WTC11 (cell line): ENCODE measurements around the gene GPR148. TPM values are rescaled to one million over a fixed set of nuclear protein-coding genes. Genes with fewer than 3 reads are reported as not detected.

ENCODE experiments used
- ATAC-seq: fragments of 200-7000 bp; cut with Tn5 transposase; 2 replicates; pipeline ENCODE4 v1.10.0; 2021; ENCODE audit warnings: mild to moderate bottlenecking, moderate library complexity
- Bru-seq: library from RNA; stranded (reverse); fragments of 400-500 nt; gene quantifications from one replicate; lab custom pipeline; 2021; lab: Mats Ljungman, UMichigan
- CTCF ChIA-PET: fragments of 300-600 bp; sonication (Branson Sonifier 250); formaldehyde crosslinking; loops from one replicate; lab custom pipeline; 2021; ENCODE audit warnings: antibody characterized with exemption; lab: Charles Lee
- POLR2A ChIA-PET: fragments of 350-600 bp; sonication (Branson Sonifier 250); formaldehyde crosslinking; loops from one replicate; lab custom pipeline; 2021; ENCODE audit warnings: antibody characterized with exemption; lab: Charles Lee
- DNase-seq: peaks from one replicate; pipeline ENCODE4 v3.0.0; 2021; ENCODE audit warnings: low spot score
- H3K27ac Mint-ChIP-seq: 2 replicates; pipeline ENCODE4 v1.8.0; 2021; ENCODE audit warnings: mixed read lengths
- H3K27me3 Mint-ChIP-seq: 2 replicates; pipeline ENCODE4 v1.8.0; 2021; ENCODE audit warnings: low read depth, mild to moderate bottlenecking, moderate library complexity, mixed read lengths
- H3K36me3 Mint-ChIP-seq: 2 replicates; pipeline ENCODE4 v1.8.0; 2021; ENCODE audit warnings: mixed read lengths
- H3K4me1 Mint-ChIP-seq: 2 replicates; pipeline ENCODE4 v1.8.0; 2022; ENCODE audit warnings: mixed read lengths
- H3K4me3 Mint-ChIP-seq: 2 replicates; pipeline ENCODE4 v1.8.0; 2021; ENCODE audit warnings: mild to moderate bottlenecking, moderate library complexity, mixed read lengths
- H3K9me3 Mint-ChIP-seq: 2 replicates; pipeline ENCODE4 v1.8.0; 2021; ENCODE audit warnings: mixed read lengths
- GTF2I ChIP-seq: fragments of 250-450 bp; sonication (Bioruptor Pico); conservative IDR thresholded peaks from 2 replicates; pipeline ENCODE4 v1.4.0; 2021; ENCODE audit warnings: mild to moderate bottlenecking
- KAT7 ChIP-seq: sonication (generic); formaldehyde crosslinking; IDR thresholded peaks from 2 replicates; pipeline ENCODE4 v1.8.1; 2023; ENCODE audit warnings: missing genetic modification reagents, mild to moderate bottlenecking, borderline replicate concordance
- OVOL2 ChIP-seq: fragments of 250-450 bp; sonication (Bioruptor Pico); IDR thresholded peaks from 2 replicates; pipeline ENCODE4 v1.9.0; 2021; ENCODE audit warnings: mild to moderate bottlenecking, borderline replicate concordance
- SP1 ChIP-seq: sonication (generic); formaldehyde crosslinking; conservative IDR thresholded peaks from 2 replicates; pipeline ENCODE4 v1.8.1; 2022; ENCODE audit warnings: missing genetic modification reagents
- TCF7 ChIP-seq: sonication (generic); formaldehyde crosslinking; IDR thresholded peaks from 2 replicates; pipeline ENCODE4 v1.8.0; 2022; ENCODE audit warnings: mild to moderate bottlenecking, low read depth, missing genetic modification reagents, moderate library complexity
- ZNF121 ChIP-seq: sonication (generic); formaldehyde crosslinking; IDR thresholded peaks from 2 replicates; pipeline ENCODE4 v1.8.0; 2023; ENCODE audit warnings: missing genetic modification reagents
- ZNF671 ChIP-seq: fragments of 250-450 bp; sonication (Bioruptor Pico); IDR thresholded peaks from 2 replicates; pipeline ENCODE4 v1.8.0; 2021; ENCODE audit warnings: mild to moderate bottlenecking
- long read RNA-seq, 3 experiments: library from RNA in 1 of 3; library from capped mRNA in 1 of 3; library from polyadenylated mRNA in 1 of 3; unstranded in 2 of 3; stranded (forward) in 1 of 3; transcript quantifications; one replicate each; pipeline ENCODE4 v2.0.0, GENCODE V29; 2021
- total RNA-seq: library from RNA; stranded (reverse); gene quantifications from 3 replicates; pipeline ENCODE4 v1.2.3, GENCODE V29; 2021
- TF ChIP-seq, protein P1 (sequence below): sonication (generic); formaldehyde crosslinking; conservative IDR thresholded peaks from 2 replicates; pipeline ENCODE4 v1.8.1; 2023; ENCODE audit warnings: mild to moderate bottlenecking, low read depth, missing genetic modification reagents, moderate library complexity
- TF ChIP-seq, protein P2 (sequence below): sonication (generic); formaldehyde crosslinking; IDR thresholded peaks from 2 replicates; pipeline ENCODE4 v1.8.1; 2023; ENCODE audit warnings: mild to moderate bottlenecking, missing genetic modification reagents
- TF ChIP-seq, protein P3 (sequence below): sonication (generic); formaldehyde crosslinking; IDR thresholded peaks from 2 replicates; pipeline ENCODE4 v1.8.0; 2022; ENCODE audit warnings: missing genetic modification reagents
- TF ChIP-seq, protein P4 (sequence below): sonication (generic); formaldehyde crosslinking; IDR thresholded peaks from 2 replicates; pipeline ENCODE4 v1.8.1; 2022; ENCODE audit warnings: missing genetic modification reagents, borderline replicate concordance
- TF ChIP-seq, protein P5 (sequence below): sonication (generic); formaldehyde crosslinking; IDR thresholded peaks from 2 replicates; pipeline ENCODE4 v1.8.1; 2023; ENCODE audit warnings: mild to moderate bottlenecking, missing genetic modification reagents
- TF ChIP-seq, protein P6 (sequence below): sonication (generic); formaldehyde crosslinking; IDR thresholded peaks from 2 replicates; pipeline ENCODE4 v1.8.1; 2022; ENCODE audit warnings: mild to moderate bottlenecking, moderate library complexity, missing genetic modification reagents
- TF ChIP-seq, protein P7 (sequence below): sonication (generic); formaldehyde crosslinking; IDR thresholded peaks from 2 replicates; pipeline ENCODE4 v1.8.0; 2023; ENCODE audit warnings: missing genetic modification reagents, mild to moderate bottlenecking, borderline replicate concordance
- TF ChIP-seq, protein P8 (sequence below): fragments of 250-450 bp; sonication (Bioruptor Pico); IDR thresholded peaks from 2 replicates; pipeline ENCODE4 v1.8.0; 2021; ENCODE audit warnings: mild to moderate bottlenecking

GPR148 gene, protein sequence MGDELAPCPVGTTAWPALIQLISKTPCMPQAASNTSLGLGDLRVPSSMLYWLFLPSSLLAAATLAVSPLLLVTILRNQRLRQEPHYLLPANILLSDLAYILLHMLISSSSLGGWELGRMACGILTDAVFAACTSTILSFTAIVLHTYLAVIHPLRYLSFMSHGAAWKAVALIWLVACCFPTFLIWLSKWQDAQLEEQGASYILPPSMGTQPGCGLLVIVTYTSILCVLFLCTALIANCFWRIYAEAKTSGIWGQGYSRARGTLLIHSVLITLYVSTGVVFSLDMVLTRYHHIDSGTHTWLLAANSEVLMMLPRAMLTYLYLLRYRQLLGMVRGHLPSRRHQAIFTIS
- total RNA-seq (0.16 to 0.23 TPM in 2 of 3 replicates, not detected in the other), Bru-seq, nascent RNA (percentile 14 among the genes with signal in this experiment)
- long read RNA-seq, experiment 1, partial matches to known transcripts: 0 of 1 reads
- long read RNA-seq, experiment 1, other reads (novel, unspliced or antisense): 1 of 1 reads
- long read RNA-seq, experiment 2: 0 reads
- long read RNA-seq, experiment 3: 0 reads

DNA sequence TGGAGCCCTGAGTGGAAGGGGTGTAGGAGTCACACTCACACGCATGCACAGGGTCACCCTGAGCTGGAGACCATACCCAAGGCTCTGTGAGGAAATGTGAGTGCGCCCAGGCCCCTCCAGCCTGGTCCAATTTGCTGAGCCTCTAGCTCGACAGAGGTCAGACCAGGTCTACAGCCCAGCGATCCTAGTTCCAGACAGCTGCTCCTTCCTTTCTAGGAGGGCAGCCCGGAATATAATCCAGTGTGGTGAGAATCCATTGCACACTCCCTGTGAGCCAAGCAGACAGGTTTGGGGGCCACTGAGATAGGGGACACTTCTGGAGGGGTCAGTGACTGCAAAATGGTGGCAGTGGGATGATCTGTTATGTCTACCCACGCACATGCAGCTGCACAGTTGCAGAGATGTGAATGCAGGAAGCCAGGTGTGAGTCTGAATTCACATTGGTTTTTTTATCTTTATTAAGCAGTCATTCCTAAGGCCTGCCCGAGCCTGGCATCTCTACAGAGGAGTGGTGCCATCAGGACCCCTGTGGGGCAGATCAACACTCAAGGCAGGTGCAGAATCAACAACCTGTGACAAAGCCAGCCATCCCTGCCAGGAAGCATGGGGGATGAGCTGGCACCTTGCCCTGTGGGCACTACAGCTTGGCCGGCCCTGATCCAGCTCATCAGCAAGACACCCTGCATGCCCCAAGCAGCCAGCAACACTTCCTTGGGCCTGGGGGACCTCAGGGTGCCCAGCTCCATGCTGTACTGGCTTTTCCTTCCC is at the start of gene GPR148:
Gene GPR148, plus strand, starts transcription at position 522 of the 768 bp plus-strand sequence. Its CDS starts 82 bp downstream, at position 604.
- Mint-ChIP-seq H3K27ac (no peak within 1 kb of the TSS), H3K27me3 (peaks cover 26% of the 10 kb centered on the region), H3K4me1 (peaks cover 11% of the 10 kb centered on the region), H3K36me3 (no peaks in the 10 kb centered on the region), H3K9me3 (no peaks in the 10 kb centered on the region), H3K4me3 (peak within 1 kb of the TSS; percentile 78)
- ATAC-seq: no peak
- DNase-seq: no peak
- ChIA-PET CTCF (interaction anchor here (0.9 to 1.6 kb wide), 3 partner anchors 9 to 944 kb away, joined by 3 to 4 read pairs (median 4); no protein-coding TSS in a partner anchor), POLR2A (interaction anchor here (0.9 kb wide), 1 partner anchor 28 kb away, joined by 3 read pairs; no protein-coding TSS in a partner anchor)
- TF ChIP-seq TCF7 (CRISPR knock-in tag) (no peak), GTF2I (CRISPR knock-in tag) (no peak), ZNF671 (CRISPR knock-in tag) (no peak), OVOL2 (CRISPR knock-in tag) (no peak), KAT7 (CRISPR knock-in tag) (no peak), SP1 (CRISPR knock-in tag) (no peak), ZNF121 (CRISPR knock-in tag) (no peak)
- TF ChIP-seq, protein P1, sequence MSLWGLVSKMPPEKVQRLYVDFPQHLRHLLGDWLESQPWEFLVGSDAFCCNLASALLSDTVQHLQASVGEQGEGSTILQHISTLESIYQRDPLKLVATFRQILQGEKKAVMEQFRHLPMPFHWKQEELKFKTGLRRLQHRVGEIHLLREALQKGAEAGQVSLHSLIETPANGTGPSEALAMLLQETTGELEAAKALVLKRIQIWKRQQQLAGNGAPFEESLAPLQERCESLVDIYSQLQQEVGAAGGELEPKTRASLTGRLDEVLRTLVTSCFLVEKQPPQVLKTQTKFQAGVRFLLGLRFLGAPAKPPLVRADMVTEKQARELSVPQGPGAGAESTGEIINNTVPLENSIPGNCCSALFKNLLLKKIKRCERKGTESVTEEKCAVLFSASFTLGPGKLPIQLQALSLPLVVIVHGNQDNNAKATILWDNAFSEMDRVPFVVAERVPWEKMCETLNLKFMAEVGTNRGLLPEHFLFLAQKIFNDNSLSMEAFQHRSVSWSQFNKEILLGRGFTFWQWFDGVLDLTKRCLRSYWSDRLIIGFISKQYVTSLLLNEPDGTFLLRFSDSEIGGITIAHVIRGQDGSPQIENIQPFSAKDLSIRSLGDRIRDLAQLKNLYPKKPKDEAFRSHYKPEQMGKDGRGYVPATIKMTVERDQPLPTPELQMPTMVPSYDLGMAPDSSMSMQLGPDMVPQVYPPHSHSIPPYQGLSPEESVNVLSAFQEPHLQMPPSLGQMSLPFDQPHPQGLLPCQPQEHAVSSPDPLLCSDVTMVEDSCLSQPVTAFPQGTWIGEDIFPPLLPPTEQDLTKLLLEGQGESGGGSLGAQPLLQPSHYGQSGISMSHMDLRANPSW (CRISPR knock-in tag): no peak
- TF ChIP-seq, protein P2, sequence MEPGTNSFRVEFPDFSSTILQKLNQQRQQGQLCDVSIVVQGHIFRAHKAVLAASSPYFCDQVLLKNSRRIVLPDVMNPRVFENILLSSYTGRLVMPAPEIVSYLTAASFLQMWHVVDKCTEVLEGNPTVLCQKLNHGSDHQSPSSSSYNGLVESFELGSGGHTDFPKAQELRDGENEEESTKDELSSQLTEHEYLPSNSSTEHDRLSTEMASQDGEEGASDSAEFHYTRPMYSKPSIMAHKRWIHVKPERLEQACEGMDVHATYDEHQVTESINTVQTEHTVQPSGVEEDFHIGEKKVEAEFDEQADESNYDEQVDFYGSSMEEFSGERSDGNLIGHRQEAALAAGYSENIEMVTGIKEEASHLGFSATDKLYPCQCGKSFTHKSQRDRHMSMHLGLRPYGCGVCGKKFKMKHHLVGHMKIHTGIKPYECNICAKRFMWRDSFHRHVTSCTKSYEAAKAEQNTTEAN (CRISPR knock-in tag): no peak
- TF ChIP-seq, protein P3, sequence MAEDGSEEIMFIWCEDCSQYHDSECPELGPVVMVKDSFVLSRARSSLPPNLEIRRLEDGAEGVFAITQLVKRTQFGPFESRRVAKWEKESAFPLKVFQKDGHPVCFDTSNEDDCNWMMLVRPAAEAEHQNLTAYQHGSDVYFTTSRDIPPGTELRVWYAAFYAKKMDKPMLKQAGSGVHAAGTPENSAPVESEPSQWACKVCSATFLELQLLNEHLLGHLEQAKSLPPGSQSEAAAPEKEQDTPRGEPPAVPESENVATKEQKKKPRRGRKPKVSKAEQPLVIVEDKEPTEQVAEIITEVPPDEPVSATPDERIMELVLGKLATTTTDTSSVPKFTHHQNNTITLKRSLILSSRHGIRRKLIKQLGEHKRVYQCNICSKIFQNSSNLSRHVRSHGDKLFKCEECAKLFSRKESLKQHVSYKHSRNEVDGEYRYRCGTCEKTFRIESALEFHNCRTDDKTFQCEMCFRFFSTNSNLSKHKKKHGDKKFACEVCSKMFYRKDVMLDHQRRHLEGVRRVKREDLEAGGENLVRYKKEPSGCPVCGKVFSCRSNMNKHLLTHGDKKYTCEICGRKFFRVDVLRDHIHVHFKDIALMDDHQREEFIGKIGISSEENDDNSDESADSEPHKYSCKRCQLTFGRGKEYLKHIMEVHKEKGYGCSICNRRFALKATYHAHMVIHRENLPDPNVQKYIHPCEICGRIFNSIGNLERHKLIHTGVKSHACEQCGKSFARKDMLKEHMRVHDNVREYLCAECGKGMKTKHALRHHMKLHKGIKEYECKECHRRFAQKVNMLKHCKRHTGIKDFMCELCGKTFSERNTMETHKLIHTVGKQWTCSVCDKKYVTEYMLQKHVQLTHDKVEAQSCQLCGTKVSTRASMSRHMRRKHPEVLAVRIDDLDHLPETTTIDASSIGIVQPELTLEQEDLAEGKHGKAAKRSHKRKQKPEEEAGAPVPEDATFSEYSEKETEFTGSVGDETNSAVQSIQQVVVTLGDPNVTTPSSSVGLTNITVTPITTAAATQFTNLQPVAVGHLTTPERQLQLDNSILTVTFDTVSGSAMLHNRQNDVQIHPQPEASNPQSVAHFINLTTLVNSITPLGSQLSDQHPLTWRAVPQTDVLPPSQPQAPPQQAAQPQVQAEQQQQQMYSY: no peak
- TF ChIP-seq, protein P4, sequence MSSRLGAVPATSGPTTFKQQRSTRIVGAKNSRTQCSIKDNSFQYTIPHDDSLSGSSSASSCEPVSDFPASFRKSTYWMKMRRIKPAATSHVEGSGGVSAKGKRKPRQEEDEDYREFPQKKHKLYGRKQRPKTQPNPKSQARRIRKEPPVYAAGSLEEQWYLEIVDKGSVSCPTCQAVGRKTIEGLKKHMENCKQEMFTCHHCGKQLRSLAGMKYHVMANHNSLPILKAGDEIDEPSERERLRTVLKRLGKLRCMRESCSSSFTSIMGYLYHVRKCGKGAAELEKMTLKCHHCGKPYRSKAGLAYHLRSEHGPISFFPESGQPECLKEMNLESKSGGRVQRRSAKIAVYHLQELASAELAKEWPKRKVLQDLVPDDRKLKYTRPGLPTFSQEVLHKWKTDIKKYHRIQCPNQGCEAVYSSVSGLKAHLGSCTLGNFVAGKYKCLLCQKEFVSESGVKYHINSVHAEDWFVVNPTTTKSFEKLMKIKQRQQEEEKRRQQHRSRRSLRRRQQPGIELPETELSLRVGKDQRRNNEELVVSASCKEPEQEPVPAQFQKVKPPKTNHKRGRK (CRISPR knock-in tag): no peak
- TF ChIP-seq, protein P5, sequence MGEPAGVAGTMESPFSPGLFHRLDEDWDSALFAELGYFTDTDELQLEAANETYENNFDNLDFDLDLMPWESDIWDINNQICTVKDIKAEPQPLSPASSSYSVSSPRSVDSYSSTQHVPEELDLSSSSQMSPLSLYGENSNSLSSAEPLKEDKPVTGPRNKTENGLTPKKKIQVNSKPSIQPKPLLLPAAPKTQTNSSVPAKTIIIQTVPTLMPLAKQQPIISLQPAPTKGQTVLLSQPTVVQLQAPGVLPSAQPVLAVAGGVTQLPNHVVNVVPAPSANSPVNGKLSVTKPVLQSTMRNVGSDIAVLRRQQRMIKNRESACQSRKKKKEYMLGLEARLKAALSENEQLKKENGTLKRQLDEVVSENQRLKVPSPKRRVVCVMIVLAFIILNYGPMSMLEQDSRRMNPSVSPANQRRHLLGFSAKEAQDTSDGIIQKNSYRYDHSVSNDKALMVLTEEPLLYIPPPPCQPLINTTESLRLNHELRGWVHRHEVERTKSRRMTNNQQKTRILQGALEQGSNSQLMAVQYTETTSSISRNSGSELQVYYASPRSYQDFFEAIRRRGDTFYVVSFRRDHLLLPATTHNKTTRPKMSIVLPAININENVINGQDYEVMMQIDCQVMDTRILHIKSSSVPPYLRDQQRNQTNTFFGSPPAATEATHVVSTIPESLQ (CRISPR knock-in tag): no peak
- TF ChIP-seq, protein P6, sequence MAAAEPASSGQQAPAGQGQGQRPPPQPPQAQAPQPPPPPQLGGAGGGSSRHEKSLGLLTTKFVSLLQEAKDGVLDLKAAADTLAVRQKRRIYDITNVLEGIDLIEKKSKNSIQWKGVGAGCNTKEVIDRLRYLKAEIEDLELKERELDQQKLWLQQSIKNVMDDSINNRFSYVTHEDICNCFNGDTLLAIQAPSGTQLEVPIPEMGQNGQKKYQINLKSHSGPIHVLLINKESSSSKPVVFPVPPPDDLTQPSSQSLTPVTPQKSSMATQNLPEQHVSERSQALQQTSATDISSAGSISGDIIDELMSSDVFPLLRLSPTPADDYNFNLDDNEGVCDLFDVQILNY (CRISPR knock-in tag): no peak
- TF ChIP-seq, protein P7, sequence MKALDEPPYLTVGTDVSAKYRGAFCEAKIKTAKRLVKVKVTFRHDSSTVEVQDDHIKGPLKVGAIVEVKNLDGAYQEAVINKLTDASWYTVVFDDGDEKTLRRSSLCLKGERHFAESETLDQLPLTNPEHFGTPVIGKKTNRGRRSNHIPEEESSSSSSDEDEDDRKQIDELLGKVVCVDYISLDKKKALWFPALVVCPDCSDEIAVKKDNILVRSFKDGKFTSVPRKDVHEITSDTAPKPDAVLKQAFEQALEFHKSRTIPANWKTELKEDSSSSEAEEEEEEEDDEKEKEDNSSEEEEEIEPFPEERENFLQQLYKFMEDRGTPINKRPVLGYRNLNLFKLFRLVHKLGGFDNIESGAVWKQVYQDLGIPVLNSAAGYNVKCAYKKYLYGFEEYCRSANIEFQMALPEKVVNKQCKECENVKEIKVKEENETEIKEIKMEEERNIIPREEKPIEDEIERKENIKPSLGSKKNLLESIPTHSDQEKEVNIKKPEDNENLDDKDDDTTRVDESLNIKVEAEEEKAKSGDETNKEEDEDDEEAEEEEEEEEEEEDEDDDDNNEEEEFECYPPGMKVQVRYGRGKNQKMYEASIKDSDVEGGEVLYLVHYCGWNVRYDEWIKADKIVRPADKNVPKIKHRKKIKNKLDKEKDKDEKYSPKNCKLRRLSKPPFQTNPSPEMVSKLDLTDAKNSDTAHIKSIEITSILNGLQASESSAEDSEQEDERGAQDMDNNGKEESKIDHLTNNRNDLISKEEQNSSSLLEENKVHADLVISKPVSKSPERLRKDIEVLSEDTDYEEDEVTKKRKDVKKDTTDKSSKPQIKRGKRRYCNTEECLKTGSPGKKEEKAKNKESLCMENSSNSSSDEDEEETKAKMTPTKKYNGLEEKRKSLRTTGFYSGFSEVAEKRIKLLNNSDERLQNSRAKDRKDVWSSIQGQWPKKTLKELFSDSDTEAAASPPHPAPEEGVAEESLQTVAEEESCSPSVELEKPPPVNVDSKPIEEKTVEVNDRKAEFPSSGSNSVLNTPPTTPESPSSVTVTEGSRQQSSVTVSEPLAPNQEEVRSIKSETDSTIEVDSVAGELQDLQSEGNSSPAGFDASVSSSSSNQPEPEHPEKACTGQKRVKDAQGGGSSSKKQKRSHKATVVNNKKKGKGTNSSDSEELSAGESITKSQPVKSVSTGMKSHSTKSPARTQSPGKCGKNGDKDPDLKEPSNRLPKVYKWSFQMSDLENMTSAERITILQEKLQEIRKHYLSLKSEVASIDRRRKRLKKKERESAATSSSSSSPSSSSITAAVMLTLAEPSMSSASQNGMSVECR: no peak
- TF ChIP-seq, protein P8, sequence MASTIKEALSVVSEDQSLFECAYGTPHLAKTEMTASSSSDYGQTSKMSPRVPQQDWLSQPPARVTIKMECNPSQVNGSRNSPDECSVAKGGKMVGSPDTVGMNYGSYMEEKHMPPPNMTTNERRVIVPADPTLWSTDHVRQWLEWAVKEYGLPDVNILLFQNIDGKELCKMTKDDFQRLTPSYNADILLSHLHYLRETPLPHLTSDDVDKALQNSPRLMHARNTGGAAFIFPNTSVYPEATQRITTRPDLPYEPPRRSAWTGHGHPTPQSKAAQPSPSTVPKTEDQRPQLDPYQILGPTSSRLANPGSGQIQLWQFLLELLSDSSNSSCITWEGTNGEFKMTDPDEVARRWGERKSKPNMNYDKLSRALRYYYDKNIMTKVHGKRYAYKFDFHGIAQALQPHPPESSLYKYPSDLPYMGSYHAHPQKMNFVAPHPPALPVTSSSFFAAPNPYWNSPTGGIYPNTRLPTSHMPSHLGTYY (CRISPR knock-in tag): no peak
